DND-41 (cell line): ENCODE measurements around the gene DEFB132.

Experiments
- ATAC-seq: fragments of 200-7000 bp; cut with Tn5 transposase; 3 replicates; pipeline ENCODE4 v1.9.1; 2021; ENCODE audit warnings: low read depth; ENCODE audit not compliant: insufficient read depth
- DNase-seq: peaks from one replicate; pipeline ENCODE4 v3.0.0-alpha.2; 2020
- H2AFZ ChIP-seq: 2 replicates; pipeline ENCODE4 v1.6.0; 2012; ENCODE audit warnings: low read depth, low read length
- H3K27ac ChIP-seq: 2 replicates; pipeline ENCODE4 v1.5.1; 2012; ENCODE audit warnings: low read length, inconsistent platforms
- H3K27me3 ChIP-seq: fragments of 200-600 bp; sonication (generic); 2 replicates; pipeline ENCODE4 v1.6.0; 2012; ENCODE audit warnings: low read length, mild to moderate bottlenecking, inconsistent platforms; ENCODE audit not compliant: insufficient read depth, poor library complexity
- H3K36me3 ChIP-seq: 2 replicates; pipeline ENCODE4 v1.5.1; 2012; ENCODE audit warnings: low read length, inconsistent platforms; ENCODE audit not compliant: insufficient read depth
- H3K4me1 ChIP-seq: 2 replicates; pipeline ENCODE4 v1.5.1; 2012; ENCODE audit warnings: mild to moderate bottlenecking, low read length; ENCODE audit not compliant: insufficient read depth
- H3K4me2 ChIP-seq: 2 replicates; pipeline ENCODE4 v1.6.0; 2012; ENCODE audit warnings: mild to moderate bottlenecking, moderate library complexity, low read length, inconsistent platforms; ENCODE audit not compliant: insufficient read depth
- H3K4me3 ChIP-seq, 2 experiments: fragments of 200-600 bp in 1 of 2; shearing (Covaris generic) in 1 of 2; 2 replicates each; pipeline ENCODE4 v1.5.1; 2012 to 2016; ENCODE audit warnings: inconsistent platforms in 2 of 2, low read length in 2 of 2, mild to moderate bottlenecking in 2 of 2, low read depth in 1 of 2, moderate library complexity in 1 of 2
- H3K79me2 ChIP-seq: 2 replicates; pipeline ENCODE4 v1.6.0; 2012; ENCODE audit warnings: low read length, inconsistent platforms; ENCODE audit not compliant: insufficient read depth
- H3K9ac ChIP-seq: 2 replicates; pipeline ENCODE4 v1.6.0; 2012; ENCODE audit warnings: low read depth, mild to moderate bottlenecking, inconsistent platforms, low read length, moderate library complexity
- H3K9me3 ChIP-seq: 2 replicates; pipeline ENCODE4 v1.5.1; 2012; ENCODE audit warnings: low read length, moderate library complexity, mild to moderate bottlenecking, inconsistent platforms; ENCODE audit not compliant: insufficient read depth, severe bottlenecking
- H4K20me1 ChIP-seq: 2 replicates; pipeline ENCODE4 v1.6.0; 2012; ENCODE audit warnings: low read length; ENCODE audit not compliant: insufficient read depth
- CTCF ChIP-seq: IDR thresholded peaks from 2 replicates; pipeline ENCODE4 v1.5.1; 2012; ENCODE audit warnings: borderline replicate concordance, low read length, moderate library complexity, mild to moderate bottlenecking; ENCODE audit not compliant: poor library complexity, severe bottlenecking; ENCODE audit errors: extremely low read depth
- EZH2 ChIP-seq: IDR thresholded peaks from 3 replicates; pipeline ENCODE4 v1.6.1; 2012; ENCODE audit warnings: borderline replicate concordance, low read depth, mild to moderate bottlenecking, moderate library complexity, low read length, inconsistent platforms; ENCODE audit not compliant: severe bottlenecking

The DEFB132 gene

GRCh38 chr20:278607-279571 lies 21.4 kb downstream of the DEFB132 start:
- no peak overlapping the region for H3K9ac ChIP-seq
- H3K27ac ChIP-seq: no peak overlapping the region
- no peak for DNase-seq
- H3K79me2 ChIP-seq: no peaks in the 10 kb centered on the region
- H3K27me3 ChIP-seq: no peaks in the 10 kb centered on the region
- H3K4me3 ChIP-seq: no peak overlapping the region
- no peak for ATAC-seq
- no peak overlapping the region for H2AFZ ChIP-seq
- H3K36me3 ChIP-seq: peaks cover 57% of the 10 kb centered on the region
- no peak overlapping the region for H3K4me2 ChIP-seq
- no peak for TF ChIP-seq EZH2
- no peak for TF ChIP-seq CTCF
- H3K4me1 ChIP-seq: no peaks in the 10 kb centered on the region
- H4K20me1 ChIP-seq: no peaks in the 10 kb centered on the region
- H3K9me3 ChIP-seq: no peaks in the 10 kb centered on the region

DNA sequence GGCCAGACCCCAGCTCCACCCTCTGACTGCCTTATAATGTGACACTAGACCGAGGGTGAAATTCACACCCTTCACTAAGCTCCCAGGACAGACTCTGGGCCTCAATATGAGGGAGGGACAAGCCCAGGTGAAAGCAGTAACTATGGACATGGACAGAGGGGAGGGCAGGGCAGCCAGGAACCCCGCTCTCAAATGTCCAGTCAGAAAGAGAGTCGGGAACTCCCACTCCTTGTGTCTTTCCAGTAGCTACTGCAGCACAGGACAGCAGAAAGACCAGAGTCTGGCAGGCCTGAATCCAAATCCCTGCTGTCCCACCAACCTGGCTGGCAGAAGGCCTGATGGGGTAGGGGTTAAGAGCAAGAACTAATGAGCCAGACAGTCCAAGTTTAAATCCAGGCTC lies 26.6 kb downstream of the DEFB132 start:
- Histone ChIP-seq H3K9me3 (no peaks in the 10 kb centered on the region), H3K27me3 (no peaks in the 10 kb centered on the region)
- no peak for ATAC-seq

GRCh38 chr20:286508-286907 lies 29.0 kb downstream of the DEFB132 start:
- Histone ChIP-seq H3K9ac (no peak overlapping the region), H3K79me2 (peaks cover 9% of the 10 kb centered on the region; the same call in 1 of the 2 replicates), H3K4me1 (peaks cover 24% of the 10 kb centered on the region), H3K4me3 (no peak overlapping the region), H3K4me2 (no peak overlapping the region), H3K27ac (no peak overlapping the region), H2AFZ (no peak overlapping the region), H3K9me3 (no peaks in the 10 kb centered on the region), H3K27me3 (no peaks in the 10 kb centered on the region), H4K20me1 (no peaks in the 10 kb centered on the region), H3K36me3 (peaks cover 18% of the 10 kb centered on the region; the same call in 1 of the 2 replicates)
- no peak for DNase-seq
- ATAC-seq: no peak
- TF ChIP-seq CTCF (no peak), EZH2 (no peak)

More for the DNA sequence above, 26.6 kb downstream of the DEFB132 start:
- no peaks in the 10 kb centered on the region; the same call in 1 of the 2 replicates for H3K79me2 ChIP-seq
- no peak overlapping the region for H3K9ac ChIP-seq
- TF ChIP-seq EZH2 (no peak), CTCF (no peak)
- H3K4me1 ChIP-seq: peaks cover 4% of the 10 kb centered on the region
- no peak overlapping the region for H3K4me3 ChIP-seq
- no peak overlapping the region for H2AFZ ChIP-seq
- DNase-seq: no peak
- H3K27ac ChIP-seq: no peak overlapping the region
- H3K36me3 ChIP-seq: peaks cover 25% of the 10 kb centered on the region
- H3K4me2 ChIP-seq: no peak overlapping the region
- H4K20me1 ChIP-seq: no peaks in the 10 kb centered on the region
